Ascending aorta (tissue), 2 donors: ENCODE results near the gene KRT72. TPM values are rescaled to one million over a fixed set of nuclear protein-coding genes. Genes with fewer than 3 reads are reported as not detected.

Source experiments
- DNase-seq, 2 donors: peaks; one replicate each; pipeline ENCODE4 v3.0.0-alpha.2; 2019; ENCODE audit warnings: low spot score in 2 of 2
- H3K27ac ChIP-seq, 2 donors: fragments of 200-600 bp; sonication (generic); one replicate each; pipeline ENCODE4 v1.5.1; 2016 to 2017; ENCODE audit warnings: mild to moderate bottlenecking in 1 of 2
- H3K27me3 ChIP-seq: fragments of 200-600 bp; sonication (generic); one replicate; pipeline ENCODE4 v1.5.1; 2017
- H3K36me3 ChIP-seq, 2 donors: fragments of 200-600 bp; sonication (generic); one replicate each; pipeline ENCODE4 v1.5.1; 2016
- H3K4me1 ChIP-seq, 2 donors: fragments of 200-600 bp; sonication (generic); one replicate each; pipeline ENCODE4 v1.5.1; 2016 to 2017; ENCODE audit warnings: mild to moderate bottlenecking in 1 of 2
- H3K4me3 ChIP-seq, 2 donors: fragments of 200-600 bp; sonication (generic); one replicate each; pipeline ENCODE4 v1.5.1; 2016 to 2017; ENCODE audit warnings: mild to moderate bottlenecking in 1 of 2
- H3K9me3 ChIP-seq, 2 donors: fragments of 200-600 bp; sonication (generic); one replicate each; pipeline ENCODE4 v1.5.1; 2016
- intact Hi-C: fragments of 100-400 bp; cut with DNase I; formaldehyde crosslinking; loops from one replicate; pipeline ENCODE4 v1.15.1; 2023
- total RNA-seq: library from RNA; depleted of rRNA; stranded (reverse); fragments of >200 nt; gene quantifications from one replicate; pipeline ENCODE4 v1.1.0, GENCODE V29; 2016
- TF ChIP-seq, protein P1 (sequence below), 3 experiments: fragments of 200-600 bp in 2 of 3; fragments of 450-650 bp in 1 of 3; sonication (generic) in 2 of 3; IDR thresholded peaks; one replicate each; pipeline ENCODE4 v1.5.1; 2016 to 2019; ENCODE audit warnings: antibody characterized with exemption in 3 of 3, mild to moderate bottlenecking in 1 of 3, moderate library complexity in 1 of 3

KRT72 gene
- total RNA-seq, 1 donor from 2014 or later = not detected

DNA sequence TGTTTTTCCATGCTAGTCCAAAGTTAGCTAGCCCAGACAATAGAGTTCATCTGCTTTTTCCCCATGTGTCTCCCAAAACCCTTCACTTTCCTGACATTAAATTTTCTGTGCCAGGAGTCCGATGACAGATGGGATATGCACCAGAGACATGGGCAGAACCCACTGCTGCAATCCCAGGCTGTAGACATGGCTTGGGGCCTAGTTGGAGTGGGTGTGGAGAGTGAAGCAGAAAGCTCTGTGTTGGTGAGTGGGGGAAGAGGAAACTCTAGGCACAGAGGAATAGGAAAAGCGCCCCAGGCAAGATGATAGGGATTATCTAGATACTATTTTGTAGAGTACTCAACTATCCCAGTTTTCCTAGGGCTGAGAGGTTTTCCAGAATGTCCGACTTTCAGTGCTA is 22.8 kb downstream of the KRT72 start:
- Histone ChIP-seq H3K27ac (no peak overlapping the region), H3K4me3 (no peak overlapping the region), H3K9me3 (no peaks in the 10 kb centered on the region), H3K27me3 (no peaks in the 10 kb centered on the region), H3K4me1 (no peaks in the 10 kb centered on the region), H3K36me3 (no peaks in the 10 kb centered on the region)
- intact Hi-C loops = no loop called here
- TF ChIP-seq, protein P1, sequence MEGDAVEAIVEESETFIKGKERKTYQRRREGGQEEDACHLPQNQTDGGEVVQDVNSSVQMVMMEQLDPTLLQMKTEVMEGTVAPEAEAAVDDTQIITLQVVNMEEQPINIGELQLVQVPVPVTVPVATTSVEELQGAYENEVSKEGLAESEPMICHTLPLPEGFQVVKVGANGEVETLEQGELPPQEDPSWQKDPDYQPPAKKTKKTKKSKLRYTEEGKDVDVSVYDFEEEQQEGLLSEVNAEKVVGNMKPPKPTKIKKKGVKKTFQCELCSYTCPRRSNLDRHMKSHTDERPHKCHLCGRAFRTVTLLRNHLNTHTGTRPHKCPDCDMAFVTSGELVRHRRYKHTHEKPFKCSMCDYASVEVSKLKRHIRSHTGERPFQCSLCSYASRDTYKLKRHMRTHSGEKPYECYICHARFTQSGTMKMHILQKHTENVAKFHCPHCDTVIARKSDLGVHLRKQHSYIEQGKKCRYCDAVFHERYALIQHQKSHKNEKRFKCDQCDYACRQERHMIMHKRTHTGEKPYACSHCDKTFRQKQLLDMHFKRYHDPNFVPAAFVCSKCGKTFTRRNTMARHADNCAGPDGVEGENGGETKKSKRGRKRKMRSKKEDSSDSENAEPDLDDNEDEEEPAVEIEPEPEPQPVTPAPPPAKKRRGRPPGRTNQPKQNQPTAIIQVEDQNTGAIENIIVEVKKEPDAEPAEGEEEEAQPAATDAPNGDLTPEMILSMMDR (IDR thresholded peaks at IDR 0.05) = no peak
- DNase-seq = no peak

DNA sequence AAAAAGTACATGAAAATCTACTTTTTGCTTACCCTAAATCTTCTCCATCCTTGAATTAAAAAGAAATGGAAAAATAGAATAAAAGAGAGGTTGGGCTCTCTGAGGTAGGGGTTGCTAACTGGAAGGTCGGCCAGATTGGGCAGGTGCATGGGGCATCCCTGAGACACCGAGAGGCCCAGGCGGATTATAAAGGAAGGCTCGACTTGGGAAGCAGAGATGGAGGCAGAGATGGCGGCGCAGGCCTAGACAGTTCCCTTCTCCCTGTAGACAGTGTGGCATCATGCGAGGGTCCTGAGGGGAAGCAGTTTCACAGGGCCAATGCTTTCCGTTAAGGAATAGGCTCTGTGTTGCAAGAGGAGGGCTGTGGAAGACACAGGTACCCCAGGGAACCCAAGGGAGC is 23.9 kb downstream of the KRT72 start:
- Histone ChIP-seq H3K9me3 (no peaks in the 10 kb centered on the region), H3K4me3 (no peak overlapping the region), H3K4me1 (no peaks in the 10 kb centered on the region), H3K27me3 (no peaks in the 10 kb centered on the region), H3K36me3 (no peaks in the 10 kb centered on the region), H3K27ac (no peak overlapping the region)
- intact Hi-C loops = no loop called here
- TF ChIP-seq, protein P1 (IDR thresholded peaks at IDR 0.05) = no peak
- no peak for DNase-seq

DNA sequence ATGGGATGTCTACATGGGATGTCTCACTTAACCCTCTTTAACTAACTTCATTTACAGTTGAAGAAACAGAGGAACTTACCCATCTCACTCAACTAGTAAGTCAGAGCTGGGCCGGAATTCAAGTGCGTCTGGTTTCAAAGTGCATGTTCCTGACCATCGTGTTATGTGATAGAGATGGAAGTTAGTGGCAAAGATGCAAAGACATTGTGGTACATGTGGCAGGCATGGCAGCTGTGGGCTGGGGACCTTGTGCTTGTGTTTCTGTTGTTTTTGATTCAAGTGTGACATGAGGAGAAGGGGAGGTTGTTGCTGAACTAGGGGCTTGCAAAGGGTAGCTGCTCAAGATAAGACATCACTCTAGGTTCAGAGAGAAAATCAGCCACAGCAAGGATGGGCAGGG is 25.3 kb downstream of the KRT72 start:
- intact Hi-C loops = no loop called here

DNA sequence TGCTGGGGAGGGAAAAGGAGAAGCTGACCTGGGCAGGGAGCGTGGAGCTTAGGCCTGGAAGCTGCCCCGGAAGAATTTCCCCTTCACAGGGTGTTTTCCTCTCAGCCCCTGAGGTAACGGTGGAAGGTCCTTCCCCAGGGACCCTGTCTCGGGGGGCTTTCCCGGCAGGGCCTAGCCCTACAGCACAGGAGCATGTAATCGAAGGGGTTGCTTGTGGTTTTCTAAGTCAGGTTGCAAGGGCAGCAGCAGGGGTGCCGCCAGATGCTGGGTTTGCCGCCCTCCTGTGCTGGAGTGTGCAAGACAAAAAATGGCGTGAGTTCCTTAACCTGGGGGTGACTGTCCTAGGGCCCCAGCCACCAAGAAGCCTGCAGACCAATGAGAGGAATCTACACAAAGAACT is 26.0 kb downstream of the KRT72 start:
- TF ChIP-seq, protein P1 (IDR thresholded peaks at IDR 0.05) = no peak
- intact Hi-C loops = no loop called here
- H3K27me3 ChIP-seq = no peaks in the 10 kb centered on the region
- H3K4me1 ChIP-seq = no peaks in the 10 kb centered on the region
- H3K9me3 ChIP-seq = no peaks in the 10 kb centered on the region
- H3K27ac ChIP-seq = no peak overlapping the region
- DNase-seq = no peak
- no peak overlapping the region for H3K4me3 ChIP-seq
- no peaks in the 10 kb centered on the region for H3K36me3 ChIP-seq

More for the DNA sequence above, 25.3 kb downstream of the KRT72 start:
- Histone ChIP-seq H3K4me3 (no peak overlapping the region), H3K36me3 (no peaks in the 10 kb centered on the region), H3K27me3 (no peaks in the 10 kb centered on the region), H3K27ac (no peak overlapping the region), H3K9me3 (no peaks in the 10 kb centered on the region), H3K4me1 (no peaks in the 10 kb centered on the region)
- TF ChIP-seq, protein P1 (IDR thresholded peaks at IDR 0.05) = no peak
- no peak for DNase-seq

DNA sequence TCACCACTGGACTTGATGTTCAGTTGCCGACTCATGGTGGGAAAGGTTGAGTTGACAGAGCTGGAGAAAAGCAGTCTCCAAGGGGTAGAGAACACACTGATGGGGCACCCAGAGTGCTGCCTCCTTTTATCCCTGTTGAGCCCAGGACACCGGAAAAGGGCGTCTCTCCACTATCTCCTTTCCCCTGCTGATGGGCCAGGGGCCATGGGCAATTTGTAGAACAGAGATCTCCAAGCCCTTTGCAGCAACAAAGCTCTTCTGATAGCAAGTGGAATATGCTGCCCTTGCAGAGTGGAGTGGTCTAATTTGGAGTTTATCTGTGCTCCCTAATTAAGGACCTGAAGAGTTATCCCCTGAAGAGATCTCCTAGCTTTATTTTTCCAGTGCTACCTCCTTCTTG is 27.5 kb downstream of the KRT72 start, which contains the start of gene KRT74:
Gene KRT74 (minus strand): TSS at position 101 of the 400 bp plus-strand sequence. CDS start 66 bp downstream, at position 35.
- Histone ChIP-seq H3K36me3 (no peaks in the 10 kb centered on the region), H3K27me3 (no peaks in the 10 kb centered on the region), H3K9me3 (no peaks in the 10 kb centered on the region), H3K4me3 (no peak within 1 kb of the TSS), H3K4me1 (no peaks in the 10 kb centered on the region), H3K27ac (no peak within 1 kb of the TSS)
- intact Hi-C loops = no loop called here
- TF ChIP-seq, protein P1 (IDR thresholded peaks at IDR 0.05) = no peak
- no peak for DNase-seq

DNA sequence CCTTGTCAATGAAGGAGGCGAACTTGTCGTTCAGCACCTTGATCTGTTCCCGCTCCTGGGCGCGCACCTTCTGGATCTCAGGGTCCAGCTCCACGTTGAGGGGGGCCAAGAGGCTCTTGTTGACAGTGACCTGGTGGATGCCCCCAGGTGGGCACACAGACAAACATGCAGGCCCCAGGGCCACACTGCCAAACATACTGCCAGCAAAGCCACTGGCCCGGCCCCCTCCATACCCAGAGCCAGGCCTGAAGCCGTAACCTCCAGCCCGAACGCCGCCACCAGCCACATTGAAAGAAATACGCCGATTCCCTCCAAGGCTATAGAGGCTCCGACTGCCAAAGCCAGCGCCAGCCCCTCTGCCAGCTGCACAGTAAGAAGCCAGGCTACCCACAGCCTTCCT is 28.0 kb downstream of the KRT72 start:
- Histone ChIP-seq H3K27me3 (no peaks in the 10 kb centered on the region), H3K9me3 (no peaks in the 10 kb centered on the region), H3K27ac (no peak overlapping the region), H3K36me3 (no peaks in the 10 kb centered on the region), H3K4me1 (no peaks in the 10 kb centered on the region), H3K4me3 (no peak overlapping the region)
- intact Hi-C loops = no loop called here
- no peak for DNase-seq
- TF ChIP-seq, protein P1 (IDR thresholded peaks at IDR 0.05) = no peak
